Neural cell (in vitro differentiated cells): ENCODE results near the gene GRM4.

ENCODE experiments used
- EP300 ChIP-seq: fragments of 450-650 bp; conservative IDR thresholded peaks from 2 replicates; pipeline ENCODE4 v1.6.1; 2014; ENCODE audit warnings: antibody characterized with exemption, mild to moderate bottlenecking, moderate library complexity; ENCODE audit not compliant: poor library complexity, severe bottlenecking
- EZH2 ChIP-seq: fragments of 200-600, 300-800 bp; shearing (Covaris generic), sonication (generic); IDR thresholded peaks from 2 replicates; pipeline ENCODE4 v1.6.1; 2014; ENCODE audit warnings: antibody characterized with exemption, low read length, borderline replicate concordance, mild to moderate bottlenecking; ENCODE audit not compliant: insufficient read depth, poor library complexity, severe bottlenecking
- MXI1 ChIP-seq: fragments of 450-650 bp; conservative IDR thresholded peaks from 2 replicates; pipeline ENCODE4 v1.6.1; 2014; ENCODE audit warnings: antibody characterized with exemption, mild to moderate bottlenecking; ENCODE audit not compliant: poor library complexity, severe bottlenecking
- POLR2AphosphoS5 ChIP-seq: IDR thresholded peaks from 2 replicates; pipeline ENCODE4 v1.6.1; 2012
- RAD21 ChIP-seq: fragments of 450-650 bp; conservative IDR thresholded peaks from 2 replicates; pipeline ENCODE4 v1.6.1; 2014; ENCODE audit warnings: antibody characterized with exemption, mild to moderate bottlenecking, moderate library complexity
- TAF1 ChIP-seq: IDR thresholded peaks from 2 replicates; pipeline ENCODE4 v1.6.1; 2012; ENCODE audit warnings: low read depth
- TF ChIP-seq, protein P1 (sequence below): fragments of 450-650 bp; IDR thresholded peaks from 2 replicates; pipeline ENCODE4 v1.5.1; 2014; ENCODE audit warnings: antibody characterized with exemption, mild to moderate bottlenecking, moderate library complexity; ENCODE audit not compliant: poor library complexity, severe bottlenecking

DNA sequence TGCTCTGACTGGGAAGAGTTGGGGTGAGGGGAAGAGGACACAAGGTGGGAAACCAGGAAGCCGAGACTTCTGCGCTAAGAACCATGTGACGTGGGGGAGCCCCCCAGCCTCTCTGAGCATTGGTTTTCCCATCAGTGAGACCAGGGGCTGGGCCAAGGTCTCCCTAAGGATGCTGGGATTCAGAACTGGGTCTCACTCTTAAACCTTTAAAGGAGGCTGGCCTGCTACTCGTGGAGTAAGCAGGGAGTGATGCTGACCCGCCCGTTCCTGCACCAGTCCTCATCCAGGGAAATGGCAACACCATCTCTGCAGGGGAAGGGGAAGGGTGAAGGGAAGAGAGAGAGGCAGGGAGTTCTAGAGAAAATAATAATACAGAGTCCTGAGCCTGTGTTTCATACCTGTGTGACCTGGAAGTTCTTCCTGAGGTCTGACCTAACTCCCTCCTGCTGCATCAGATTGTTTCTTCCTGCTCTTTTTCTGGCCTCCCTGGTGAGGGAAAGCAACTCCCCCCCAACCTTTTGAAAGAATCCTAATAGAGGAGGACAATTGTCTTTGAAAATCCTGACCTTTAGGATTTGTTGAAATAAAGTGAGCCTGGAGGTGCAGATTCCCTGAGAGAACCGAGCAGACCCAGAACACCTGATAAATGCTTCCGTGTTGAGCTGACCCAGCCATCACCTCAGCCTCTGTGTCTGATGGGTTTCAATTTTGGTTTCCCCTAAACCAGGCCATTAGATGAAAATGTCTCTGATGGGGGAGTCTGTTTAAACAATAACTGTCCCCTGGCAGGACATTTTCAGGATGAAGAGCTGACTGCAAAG is 3.0 kb upstream of the GRM4 start:
- TF ChIP-seq, protein P1, sequence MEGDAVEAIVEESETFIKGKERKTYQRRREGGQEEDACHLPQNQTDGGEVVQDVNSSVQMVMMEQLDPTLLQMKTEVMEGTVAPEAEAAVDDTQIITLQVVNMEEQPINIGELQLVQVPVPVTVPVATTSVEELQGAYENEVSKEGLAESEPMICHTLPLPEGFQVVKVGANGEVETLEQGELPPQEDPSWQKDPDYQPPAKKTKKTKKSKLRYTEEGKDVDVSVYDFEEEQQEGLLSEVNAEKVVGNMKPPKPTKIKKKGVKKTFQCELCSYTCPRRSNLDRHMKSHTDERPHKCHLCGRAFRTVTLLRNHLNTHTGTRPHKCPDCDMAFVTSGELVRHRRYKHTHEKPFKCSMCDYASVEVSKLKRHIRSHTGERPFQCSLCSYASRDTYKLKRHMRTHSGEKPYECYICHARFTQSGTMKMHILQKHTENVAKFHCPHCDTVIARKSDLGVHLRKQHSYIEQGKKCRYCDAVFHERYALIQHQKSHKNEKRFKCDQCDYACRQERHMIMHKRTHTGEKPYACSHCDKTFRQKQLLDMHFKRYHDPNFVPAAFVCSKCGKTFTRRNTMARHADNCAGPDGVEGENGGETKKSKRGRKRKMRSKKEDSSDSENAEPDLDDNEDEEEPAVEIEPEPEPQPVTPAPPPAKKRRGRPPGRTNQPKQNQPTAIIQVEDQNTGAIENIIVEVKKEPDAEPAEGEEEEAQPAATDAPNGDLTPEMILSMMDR: no peak
- TF ChIP-seq EP300 (no peak), EZH2 (no peak), RAD21 (no peak), POLR2AphosphoS5 (no peak), MXI1 (no peak), TAF1 (no peak)
